KOPT-K1 (cell line): ENCODE data around the gene CLECL1.
A peak's percentile ranks its signal among the peaks of the same experiment; 100 is the strongest.

ENCODE experiments used
- H3K27ac ChIP-seq: fragments of 200-600 bp; sonication (generic); 2 replicates; pipeline ENCODE4 v1.5.1; 2016; ENCODE audit warnings: antibody characterized with exemption, mild to moderate bottlenecking, low read depth, low read length; ENCODE audit not compliant: poor library complexity, severe bottlenecking
- H3K36me3 ChIP-seq: fragments of 200-600 bp; sonication (generic); 2 replicates; pipeline ENCODE4 v1.5.1; 2017; ENCODE audit warnings: antibody characterized with exemption, mild to moderate bottlenecking, low read length, moderate library complexity; ENCODE audit not compliant: insufficient read depth
- H3K9me3 ChIP-seq: fragments of 200-600 bp; sonication (generic); 2 replicates; pipeline ENCODE4 v1.5.1; 2017; ENCODE audit warnings: antibody characterized with exemption, low read length, mild to moderate bottlenecking; ENCODE audit not compliant: insufficient read depth, poor library complexity, severe bottlenecking

Gene CLECL1

GRCh38 chr12:9732921-9733461, at the start of gene CLECL1:
Gene CLECL1, minus strand, starts transcription at chr12:9733097.
- Histone ChIP-seq H3K27ac (no peak within 1 kb of the TSS), H3K36me3 (no peaks in the 10 kb centered on the region)

GRCh38 chr12:9781360-9781759, 48.5 kb upstream of the CLECL1 start:
- Histone ChIP-seq H3K27ac (peak overlapping the region; percentile 39), H3K36me3 (no peaks in the 10 kb centered on the region), H3K9me3 (no peaks in the 10 kb centered on the region)

More at GRCh38 chr12:9732921-9733461, at the start of gene CLECL1:
- no peaks in the 10 kb centered on the region for H3K9me3 ChIP-seq

- no peak overlapping the region for H3K27ac ChIP-seq
- H3K9me3 ChIP-seq: no peaks in the 10 kb centered on the region
- H3K36me3 ChIP-seq: no peaks in the 10 kb centered on the region
Measured at GRCh38 chr12:9779209-9779608, 46.3 kb upstream of the CLECL1 start.

- H3K36me3 ChIP-seq: no peaks in the 10 kb centered on the region
- no peak overlapping the region for H3K27ac ChIP-seq
- H3K9me3 ChIP-seq: no peaks in the 10 kb centered on the region
Measured at GRCh38 chr12:9776781-9777180, 43.9 kb upstream of the CLECL1 start.

GRCh38 chr12:9773216-9773877, 40.5 kb upstream of the CLECL1 start:
- H3K27ac ChIP-seq: peak overlapping the region; percentile 52
- no peaks in the 10 kb centered on the region for H3K9me3 ChIP-seq
- no peaks in the 10 kb centered on the region for H3K36me3 ChIP-seq

- Histone ChIP-seq H3K9me3 (no peaks in the 10 kb centered on the region), H3K27ac (peak overlapping the region; percentile 94), H3K36me3 (no peaks in the 10 kb centered on the region)
Measured at GRCh38 chr12:9763025-9763424, 30.1 kb upstream of the CLECL1 start.

- Histone ChIP-seq H3K9me3 (no peaks in the 10 kb centered on the region), H3K27ac (peak overlapping the region; percentile 94)
Measured at GRCh38 chr12:9762369-9762768, 29.5 kb upstream of the CLECL1 start.

GRCh38 chr12:9761419-9761781, 28.5 kb upstream of the CLECL1 start:
- H3K27ac ChIP-seq: peak overlapping the region; percentile 94

More at GRCh38 chr12:9762369-9762768, 29.5 kb upstream of the CLECL1 start:
- H3K36me3 ChIP-seq: no peaks in the 10 kb centered on the region

GRCh38 chr12:9760699-9761418, 28.0 kb upstream of the CLECL1 start, which contains the start of gene CD69:
Gene CD69, minus strand, starts transcription at chr12:9760901. Its CDS starts 81 bp downstream, at chr12:9760820.
- H3K27ac ChIP-seq: peak within 1 kb of the TSS; percentile 94

More at GRCh38 chr12:9761419-9761781, 28.5 kb upstream of the CLECL1 start:
- Histone ChIP-seq H3K36me3 (peaks cover 4% of the 10 kb centered on the region), H3K9me3 (no peaks in the 10 kb centered on the region)

GRCh38 chr12:9760120-9760519, 27.2 kb upstream of the CLECL1 start:
- H3K9me3 ChIP-seq: no peaks in the 10 kb centered on the region
- H3K27ac ChIP-seq: peak overlapping the region; percentile 94
- H3K36me3 ChIP-seq: peaks cover 17% of the 10 kb centered on the region

More at GRCh38 chr12:9760699-9761418, 28.0 kb upstream of the CLECL1 start, which contains the start of gene CD69:
- peaks cover 10% of the 10 kb centered on the region for H3K36me3 ChIP-seq
- no peaks in the 10 kb centered on the region for H3K9me3 ChIP-seq

- no peaks in the 10 kb centered on the region for H3K9me3 ChIP-seq
- H3K27ac ChIP-seq: peak overlapping the region; percentile 94
Measured at GRCh38 chr12:9759694-9760093, 26.8 kb upstream of the CLECL1 start.

GRCh38 chr12:9758119-9758518, 25.2 kb upstream of the CLECL1 start:
- H3K9me3 ChIP-seq: no peaks in the 10 kb centered on the region
- H3K36me3 ChIP-seq: peaks cover 37% of the 10 kb centered on the region
- H3K27ac ChIP-seq: peak overlapping the region; percentile 94

More at GRCh38 chr12:9759694-9760093, 26.8 kb upstream of the CLECL1 start:
- H3K36me3 ChIP-seq: peaks cover 22% of the 10 kb centered on the region

GRCh38 chr12:9757433-9758025, 24.6 kb upstream of the CLECL1 start:
- no peaks in the 10 kb centered on the region for H3K9me3 ChIP-seq
- H3K36me3 ChIP-seq: peaks cover 43% of the 10 kb centered on the region
- H3K27ac ChIP-seq: peak overlapping the region; percentile 94

GRCh38 chr12:9756706-9757105, 23.8 kb upstream of the CLECL1 start:
- Histone ChIP-seq H3K36me3 (peaks cover 51% of the 10 kb centered on the region), H3K27ac (peak overlapping the region; percentile 94), H3K9me3 (no peaks in the 10 kb centered on the region)

GRCh38 chr12:9756170-9756569, 23.3 kb upstream of the CLECL1 start:
- Histone ChIP-seq H3K9me3 (no peaks in the 10 kb centered on the region), H3K27ac (peak overlapping the region; percentile 94), H3K36me3 (peaks cover 53% of the 10 kb centered on the region)
